ENCODE data around the gene ZNF205. TPM values are rescaled to one million over a fixed set of nuclear protein-coding genes. Genes with fewer than 3 reads are reported as not detected.

Gene ZNF205
- total and polyA plus RNA-seq, 8 donors, result 0.87 to 27.5 (median 12.9) TPM

DNA sequence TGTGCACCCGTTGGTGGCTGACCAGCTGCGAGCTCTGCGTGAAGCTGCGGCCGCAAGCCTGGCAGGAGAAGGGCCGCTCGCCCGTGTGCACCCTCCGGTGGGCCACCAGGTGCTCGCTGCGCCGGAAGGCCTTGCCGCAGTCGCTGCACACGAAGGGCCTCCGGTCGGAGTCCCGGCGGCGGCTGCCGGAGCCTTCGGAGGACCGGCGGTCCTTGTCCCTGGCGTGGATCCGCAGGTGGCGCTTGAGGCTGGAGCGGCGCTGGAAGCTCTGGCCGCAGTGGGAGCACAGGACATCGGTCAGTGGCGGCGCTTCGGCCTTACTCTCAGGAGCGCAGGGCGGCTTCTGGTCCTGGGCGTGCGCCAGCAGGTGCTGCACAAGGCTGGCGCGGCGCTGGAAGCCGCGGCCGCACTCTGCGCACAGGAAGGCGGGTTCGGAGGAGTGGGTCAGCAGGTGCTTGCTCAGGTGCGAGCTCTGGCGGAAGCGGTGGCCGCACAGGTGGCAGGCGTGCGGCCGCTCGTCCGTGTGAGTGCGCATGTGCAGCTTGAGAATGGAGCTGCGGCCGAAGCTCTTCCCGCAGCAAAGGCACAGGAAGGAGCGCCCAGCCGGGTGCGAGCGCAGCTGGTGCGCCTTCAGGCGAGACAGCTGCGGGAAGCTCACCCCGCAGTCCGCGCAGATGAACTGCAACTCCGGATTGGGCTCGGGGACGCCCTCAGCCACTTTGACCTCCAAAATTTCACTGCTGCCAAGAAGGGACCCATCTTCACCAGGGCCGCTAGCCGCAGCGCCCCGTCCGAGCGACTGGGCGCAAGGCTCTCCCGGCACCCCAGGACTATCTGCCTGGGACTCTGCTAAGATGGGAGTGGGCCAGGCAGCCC, 22.4 kb upstream of the ZNF205 start:
- no peak for DNase-seq
- TF ChIP-seq POLR2A (IDR thresholded peaks at IDR 0.05) (no peak), POLR2AphosphoS5 (IDR thresholded peaks at IDR 0.05) (no peak), EP300 (IDR thresholded peaks at IDR 0.05) (no peak)
- TF ChIP-seq, protein P1, sequence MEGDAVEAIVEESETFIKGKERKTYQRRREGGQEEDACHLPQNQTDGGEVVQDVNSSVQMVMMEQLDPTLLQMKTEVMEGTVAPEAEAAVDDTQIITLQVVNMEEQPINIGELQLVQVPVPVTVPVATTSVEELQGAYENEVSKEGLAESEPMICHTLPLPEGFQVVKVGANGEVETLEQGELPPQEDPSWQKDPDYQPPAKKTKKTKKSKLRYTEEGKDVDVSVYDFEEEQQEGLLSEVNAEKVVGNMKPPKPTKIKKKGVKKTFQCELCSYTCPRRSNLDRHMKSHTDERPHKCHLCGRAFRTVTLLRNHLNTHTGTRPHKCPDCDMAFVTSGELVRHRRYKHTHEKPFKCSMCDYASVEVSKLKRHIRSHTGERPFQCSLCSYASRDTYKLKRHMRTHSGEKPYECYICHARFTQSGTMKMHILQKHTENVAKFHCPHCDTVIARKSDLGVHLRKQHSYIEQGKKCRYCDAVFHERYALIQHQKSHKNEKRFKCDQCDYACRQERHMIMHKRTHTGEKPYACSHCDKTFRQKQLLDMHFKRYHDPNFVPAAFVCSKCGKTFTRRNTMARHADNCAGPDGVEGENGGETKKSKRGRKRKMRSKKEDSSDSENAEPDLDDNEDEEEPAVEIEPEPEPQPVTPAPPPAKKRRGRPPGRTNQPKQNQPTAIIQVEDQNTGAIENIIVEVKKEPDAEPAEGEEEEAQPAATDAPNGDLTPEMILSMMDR (IDR thresholded peaks at IDR 0.05), result no peak
- Histone ChIP-seq H3K36me3 (no peaks in the 10 kb centered on the region), H3K27ac (no peak overlapping the region), H3K9me3 (no peaks in the 10 kb centered on the region), H3K4me1 (peaks cover 0 to 25% (median 7%) of the 10 kb centered on the region in 4 donors), H3K4me3 (no peak overlapping the region), H3K27me3 (peaks cover 0 to 26% (median 8%) of the 10 kb centered on the region in 3 donors)
- intact Hi-C loops (cut with DNase I; ENCODE audit: low total_unique reads), result no loop called here
- WGBS, 5 donors, result 95 to 97% (median 97%) methylated on average over 38 to 81 of the region's 81 CpGs

DNA sequence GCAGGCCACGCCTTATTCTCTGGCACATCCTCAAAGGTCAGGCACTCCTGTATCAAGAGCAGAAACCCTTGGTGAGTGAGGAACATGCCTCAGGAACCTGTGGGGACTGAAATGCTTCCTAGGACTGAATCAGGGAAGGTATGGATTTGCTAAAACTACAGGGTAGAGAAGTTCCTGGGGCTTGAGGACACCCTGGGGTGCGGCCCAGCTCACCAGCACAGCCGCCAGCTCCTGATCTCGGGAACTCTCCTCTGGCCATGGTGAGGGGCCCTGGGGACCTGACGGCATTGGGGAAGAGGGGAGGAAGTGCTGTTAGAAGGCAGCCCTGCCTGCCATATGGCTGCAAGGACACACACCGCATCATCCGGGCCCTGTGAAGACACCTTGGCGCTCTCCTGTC, 20.8 kb upstream of the ZNF205 start:
- DNase-seq, result no peak
- TF ChIP-seq POLR2AphosphoS5 (IDR thresholded peaks at IDR 0.05) (no peak), EP300 (IDR thresholded peaks at IDR 0.05) (no peak), POLR2A (IDR thresholded peaks at IDR 0.05) (no peak)
- TF ChIP-seq, protein P1 (IDR thresholded peaks at IDR 0.05), result no peak
- intact Hi-C loops (cut with DNase I; ENCODE audit: low total_unique reads), result no loop called here
- Histone ChIP-seq H3K4me1 (peaks cover 0 to 24% (median 7%) of the 10 kb centered on the region in 4 donors), H3K4me3 (no peak overlapping the region), H3K9me3 (no peaks in the 10 kb centered on the region), H3K27me3 (peaks cover 0 to 29% (median 8%) of the 10 kb centered on the region in 3 donors), H3K36me3 (no peaks in the 10 kb centered on the region), H3K27ac (no peak overlapping the region)
- WGBS, 5 donors, result 84 to 89% (median 86%) methylated on average over 8 of the region's 8 CpGs

DNA sequence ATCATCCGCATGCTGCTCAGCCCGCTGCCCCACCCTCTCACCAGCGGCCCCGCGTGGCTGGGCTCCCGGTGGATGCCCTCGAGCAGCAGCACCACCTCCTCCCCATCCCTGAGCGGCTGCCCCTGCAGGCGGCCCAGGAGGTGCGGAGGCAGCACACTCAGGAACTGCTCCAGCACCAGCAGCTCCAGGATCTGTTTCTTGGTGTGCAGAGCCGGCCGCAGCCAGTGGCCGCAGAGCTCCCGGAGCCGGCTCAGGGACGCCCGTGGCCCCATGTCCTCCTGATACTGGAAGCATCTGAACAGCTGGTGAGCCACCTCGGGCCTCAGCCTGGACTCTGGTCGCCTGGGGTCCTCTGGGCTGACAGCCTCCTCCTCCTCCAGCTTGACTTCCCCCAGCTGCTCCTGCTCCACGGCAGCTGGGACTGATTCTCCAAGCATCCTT, 19.9 kb upstream of the ZNF205 start:
- WGBS, 5 donors, result 40 to 74% (median 64%) methylated on average over 8 to 20 of the region's 20 CpGs
- TF ChIP-seq EP300 (IDR thresholded peaks at IDR 0.05) (no peak), POLR2A (IDR thresholded peaks at IDR 0.05) (no peak), POLR2AphosphoS5 (IDR thresholded peaks at IDR 0.05) (no peak)
- TF ChIP-seq, protein P1 (IDR thresholded peaks at IDR 0.05), result no peak

DNA sequence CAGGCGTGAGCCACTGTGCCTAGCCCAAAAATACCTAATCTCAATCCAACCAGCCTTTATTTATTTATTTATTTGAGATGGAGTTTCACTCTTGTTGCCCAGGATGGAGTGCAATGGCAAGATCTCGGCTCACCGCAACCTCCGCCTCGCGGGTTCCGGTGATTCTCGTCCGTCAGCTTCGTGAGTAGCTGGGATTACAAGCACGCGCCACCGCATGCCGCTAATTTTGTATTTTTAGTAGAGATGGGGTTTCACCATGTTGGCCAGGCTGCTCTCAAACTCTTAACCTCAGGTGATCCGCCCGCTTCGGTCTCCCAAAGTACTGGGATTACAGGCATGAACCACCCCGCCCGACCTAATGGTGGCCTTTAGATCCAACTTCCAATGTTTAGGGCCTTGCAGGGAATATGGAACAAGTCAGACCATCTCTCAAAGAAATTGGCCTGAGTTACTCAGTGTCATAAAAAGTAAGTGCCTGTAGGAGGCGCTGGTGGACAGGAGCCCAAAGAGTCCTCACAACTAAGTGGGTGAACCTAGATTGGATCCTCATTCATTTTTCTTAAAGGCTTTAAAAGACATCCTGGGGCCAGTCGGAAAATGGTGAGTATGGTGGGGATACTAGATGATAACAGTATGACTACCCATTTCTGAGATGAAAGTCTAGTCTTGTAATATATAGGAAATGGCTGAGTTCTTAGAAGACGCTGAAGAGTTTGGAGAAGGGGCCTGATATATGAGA, 17.9 kb upstream of the ZNF205 start:
- TF ChIP-seq, protein P1 (IDR thresholded peaks at IDR 0.05), result peak in 3 of 7 experiments; percentile 12 to 49 (median 39)
- TF ChIP-seq POLR2AphosphoS5 (IDR thresholded peaks at IDR 0.05), result no peak
- intact Hi-C loops (cut with DNase I; ENCODE audit: low total_unique reads), result no loop called here
- peak; percentile 56 to 59 for DNase-seq
- Histone ChIP-seq H3K36me3 (no peaks in the 10 kb centered on the region), H3K27ac (no peak overlapping the region), H3K4me3 (no peak overlapping the region), H3K27me3 (peaks cover 0 to 37% (median 8%) of the 10 kb centered on the region in 3 donors), H3K9me3 (no peaks in the 10 kb centered on the region), H3K4me1 (peaks cover under 1 to 8% (median 4%) of the 10 kb centered on the region in 4 donors)
- 84 to 89% (median 85%) methylated on average over 22 of the region's 22 CpGs for WGBS, 5 donors

More for the DNA sequence above, 19.9 kb upstream of the ZNF205 start:
- Histone ChIP-seq H3K27ac (no peak overlapping the region), H3K4me1 (peaks cover 0 to 15% (median 2%) of the 10 kb centered on the region in 4 donors), H3K27me3 (peaks cover 0 to 32% (median 8%) of the 10 kb centered on the region in 3 donors), H3K4me3 (no peak overlapping the region), H3K36me3 (no peaks in the 10 kb centered on the region), H3K9me3 (no peaks in the 10 kb centered on the region)
- DNase-seq, result no peak
- intact Hi-C loops (cut with DNase I; ENCODE audit: low total_unique reads), result no loop called here
